GM13976 (cell line): ENCODE data around the gene MPRIP.
"Not testable (repeated sequence)": the region's sequence is repeated elsewhere in the genome, so short reads cannot be mapped to it uniquely, and the experiment has no call there.

Source experiments
- DNase-seq: peaks from one replicate; pipeline ENCODE4 v3.0.0; 2012; ENCODE audit warnings: low spot score
- in situ Hi-C: fragments of 300-500 bp; cut with MboI; formaldehyde crosslinking; loops from one replicate; pipeline ENCODE4 v1.12.0; 2022; ENCODE audit warnings: low sequenced_read_pairs, mixed read lengths, inconsistent platforms; ENCODE audit not compliant: unreplicated experiment
- TF ChIP-seq, protein P1 (sequence below): IDR thresholded peaks from 2 replicates; pipeline ENCODE4 v1.5.1; 2012; ENCODE audit warnings: borderline replicate concordance, mild to moderate bottlenecking; ENCODE audit not compliant: insufficient read depth; ENCODE audit errors: extremely low read depth, missing control alignments, control extremely low read depth

MPRIP gene

GRCh38 chr17:17182598-17183136, 140.4 kb downstream of the MPRIP start:
- in situ Hi-C loops, result no loop called here
- DNase-seq, result no peak
- TF ChIP-seq, protein P1, sequence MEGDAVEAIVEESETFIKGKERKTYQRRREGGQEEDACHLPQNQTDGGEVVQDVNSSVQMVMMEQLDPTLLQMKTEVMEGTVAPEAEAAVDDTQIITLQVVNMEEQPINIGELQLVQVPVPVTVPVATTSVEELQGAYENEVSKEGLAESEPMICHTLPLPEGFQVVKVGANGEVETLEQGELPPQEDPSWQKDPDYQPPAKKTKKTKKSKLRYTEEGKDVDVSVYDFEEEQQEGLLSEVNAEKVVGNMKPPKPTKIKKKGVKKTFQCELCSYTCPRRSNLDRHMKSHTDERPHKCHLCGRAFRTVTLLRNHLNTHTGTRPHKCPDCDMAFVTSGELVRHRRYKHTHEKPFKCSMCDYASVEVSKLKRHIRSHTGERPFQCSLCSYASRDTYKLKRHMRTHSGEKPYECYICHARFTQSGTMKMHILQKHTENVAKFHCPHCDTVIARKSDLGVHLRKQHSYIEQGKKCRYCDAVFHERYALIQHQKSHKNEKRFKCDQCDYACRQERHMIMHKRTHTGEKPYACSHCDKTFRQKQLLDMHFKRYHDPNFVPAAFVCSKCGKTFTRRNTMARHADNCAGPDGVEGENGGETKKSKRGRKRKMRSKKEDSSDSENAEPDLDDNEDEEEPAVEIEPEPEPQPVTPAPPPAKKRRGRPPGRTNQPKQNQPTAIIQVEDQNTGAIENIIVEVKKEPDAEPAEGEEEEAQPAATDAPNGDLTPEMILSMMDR, result no peak

DNA sequence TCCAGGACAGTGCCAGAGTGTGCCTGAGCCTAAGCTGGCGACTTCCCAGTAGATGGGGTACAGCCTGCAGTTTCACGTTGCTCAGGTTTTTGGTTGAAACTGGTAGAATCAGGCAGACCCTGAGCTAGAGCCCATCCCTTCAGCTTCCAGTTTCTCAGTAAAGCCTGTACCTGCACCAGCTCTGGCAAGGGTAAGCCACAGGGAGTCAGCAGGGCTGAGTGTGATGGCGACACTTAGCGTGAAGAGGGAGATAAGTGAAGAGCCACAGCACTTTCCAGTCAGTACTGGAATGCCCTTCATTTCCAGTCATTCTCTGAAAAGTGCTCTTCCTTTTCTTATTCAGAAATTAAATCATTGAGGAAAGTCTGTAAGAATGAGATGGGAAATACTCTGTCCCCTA, 141.5 kb downstream of the MPRIP start:
- TF ChIP-seq, protein P1, result no peak
- DNase-seq, result no peak
- in situ Hi-C loops, result no loop called here

GRCh38 chr17:17184985-17185757, 142.9 kb downstream of the MPRIP start:
- in situ Hi-C loops, DNase-seq: not testable (repeated sequence)

GRCh38 chr17:17186051-17186450, 143.8 kb downstream of the MPRIP start:
- peak; percentile 75 for DNase-seq
- in situ Hi-C loops, result no loop called here
- TF ChIP-seq, protein P1, result no peak

- DNase-seq, result no peak
- in situ Hi-C loops, result no loop called here
- TF ChIP-seq, protein P1, result no peak
These were observed 144.6 kb downstream of the MPRIP start for GRCh38 chr17:17186551-17187505.

DNA sequence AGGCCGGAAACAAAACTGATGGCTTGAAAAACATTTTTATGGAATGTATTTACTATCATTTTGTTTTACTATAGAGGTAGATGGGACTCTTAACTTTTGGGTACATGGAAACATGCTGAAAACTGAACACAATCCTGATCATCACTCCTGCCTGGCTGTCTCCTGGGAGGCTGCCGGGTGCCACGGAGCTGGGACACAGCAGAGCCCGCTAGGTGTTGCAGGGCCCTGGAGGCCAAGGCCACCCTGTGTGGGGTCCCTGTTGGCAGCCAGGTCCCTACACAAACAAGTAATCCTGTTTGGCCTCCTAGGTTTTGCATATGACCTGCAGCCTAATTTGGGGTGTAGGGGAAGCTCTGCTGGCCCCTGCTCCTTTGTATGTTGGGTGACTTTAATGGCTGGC, 146.3 kb downstream of the MPRIP start:
- in situ Hi-C loops, result no loop called here
- DNase-seq, result no peak
- TF ChIP-seq, protein P1, result no peak
